GM21825 (cell line): ENCODE results near the gene TAF6L.
"Not testable (repeated sequence)": the region's sequence is repeated elsewhere in the genome, so short reads cannot be mapped to it uniquely, and the experiment has no call there.

Source experiments
- ATAC-seq: cut with Tn5 transposase; IDR thresholded peaks from one replicate; pipeline ENCODE4 v1.9.1; 2021; ENCODE audit warnings: mild to moderate bottlenecking, moderate library complexity; ENCODE audit not compliant: unreplicated experiment

TAF6L gene, protein sequence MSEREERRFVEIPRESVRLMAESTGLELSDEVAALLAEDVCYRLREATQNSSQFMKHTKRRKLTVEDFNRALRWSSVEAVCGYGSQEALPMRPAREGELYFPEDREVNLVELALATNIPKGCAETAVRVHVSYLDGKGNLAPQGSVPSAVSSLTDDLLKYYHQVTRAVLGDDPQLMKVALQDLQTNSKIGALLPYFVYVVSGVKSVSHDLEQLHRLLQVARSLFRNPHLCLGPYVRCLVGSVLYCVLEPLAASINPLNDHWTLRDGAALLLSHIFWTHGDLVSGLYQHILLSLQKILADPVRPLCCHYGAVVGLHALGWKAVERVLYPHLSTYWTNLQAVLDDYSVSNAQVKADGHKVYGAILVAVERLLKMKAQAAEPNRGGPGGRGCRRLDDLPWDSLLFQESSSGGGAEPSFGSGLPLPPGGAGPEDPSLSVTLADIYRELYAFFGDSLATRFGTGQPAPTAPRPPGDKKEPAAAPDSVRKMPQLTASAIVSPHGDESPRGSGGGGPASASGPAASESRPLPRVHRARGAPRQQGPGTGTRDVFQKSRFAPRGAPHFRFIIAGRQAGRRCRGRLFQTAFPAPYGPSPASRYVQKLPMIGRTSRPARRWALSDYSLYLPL

GRCh38 chr11:62771144-62772021 lies at the start of gene TAF6L:
Gene TAF6L (plus strand): TSS chr11:62771396. CDS start chr11:62775784, 4,388 bp downstream.
- peak; percentile 74 for ATAC-seq

- no peak for ATAC-seq
Observed at GRCh38 chr11:62721994-62722393, 49.2 kb upstream of the TAF6L start.

DNA sequence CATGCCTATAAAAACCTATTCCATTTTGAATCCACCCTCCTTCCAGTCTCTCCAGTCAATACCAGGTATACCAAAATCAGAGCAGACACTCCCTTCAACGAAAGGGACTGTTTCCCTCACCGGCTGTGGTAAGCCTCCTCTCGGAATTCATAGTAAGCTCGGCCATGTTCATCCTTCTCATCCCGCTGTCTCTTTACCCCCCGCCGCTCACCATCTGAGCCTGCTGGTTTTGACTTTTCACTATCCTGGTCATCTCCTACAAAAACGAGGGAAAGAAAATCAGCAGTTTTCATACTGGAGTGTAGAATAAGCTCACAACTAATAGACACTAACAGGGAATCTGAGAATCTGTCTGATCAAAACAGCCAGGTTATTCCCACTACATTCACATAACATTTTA lies 47.0 kb upstream of the TAF6L start:
- no peak for ATAC-seq

GRCh38 chr11:62725646-62726045 lies 45.5 kb upstream of the TAF6L start:
- ATAC-seq, result no peak

DNA sequence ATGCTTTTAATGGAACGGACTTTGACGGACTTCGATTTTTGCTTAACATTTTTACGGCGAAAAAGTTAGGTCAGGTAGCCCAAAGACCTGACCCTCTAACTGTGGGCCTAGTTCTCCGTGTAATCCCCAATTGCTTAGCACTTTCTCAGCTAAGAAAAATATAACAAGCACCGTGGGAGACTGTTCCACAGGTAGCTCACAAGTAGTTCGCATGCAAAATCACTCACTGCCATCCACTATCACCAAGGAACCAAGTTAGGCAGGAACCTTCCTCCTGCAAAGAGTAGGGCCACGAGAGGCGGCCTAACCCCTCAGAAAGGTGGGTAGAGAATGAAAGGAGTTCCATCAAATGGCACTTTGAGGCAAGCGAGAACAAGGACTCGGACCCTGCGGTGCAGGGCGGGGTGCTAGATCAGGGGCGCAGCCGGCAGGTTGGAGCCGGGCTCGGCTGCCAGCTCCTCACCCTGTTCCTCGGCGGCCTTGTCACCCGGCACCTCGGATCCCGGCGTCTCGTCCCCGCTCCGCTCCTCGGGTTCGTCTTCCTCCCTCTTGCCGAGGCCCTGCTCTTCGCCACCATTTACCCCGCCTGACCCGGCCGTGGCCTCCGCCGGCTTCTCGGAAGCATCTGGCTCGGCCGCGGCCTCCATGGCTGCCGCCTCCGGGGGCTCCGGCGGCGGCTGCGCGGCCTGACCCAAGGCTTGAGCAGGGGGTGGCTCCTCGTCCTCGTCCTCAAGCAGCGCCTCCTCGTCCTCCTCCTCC lies 44.9 kb upstream of the TAF6L start:
- peak; percentile 0 for ATAC-seq

GRCh38 chr11:62726915-62727164 lies 44.4 kb upstream of the TAF6L start:
- no peak for ATAC-seq

DNA sequence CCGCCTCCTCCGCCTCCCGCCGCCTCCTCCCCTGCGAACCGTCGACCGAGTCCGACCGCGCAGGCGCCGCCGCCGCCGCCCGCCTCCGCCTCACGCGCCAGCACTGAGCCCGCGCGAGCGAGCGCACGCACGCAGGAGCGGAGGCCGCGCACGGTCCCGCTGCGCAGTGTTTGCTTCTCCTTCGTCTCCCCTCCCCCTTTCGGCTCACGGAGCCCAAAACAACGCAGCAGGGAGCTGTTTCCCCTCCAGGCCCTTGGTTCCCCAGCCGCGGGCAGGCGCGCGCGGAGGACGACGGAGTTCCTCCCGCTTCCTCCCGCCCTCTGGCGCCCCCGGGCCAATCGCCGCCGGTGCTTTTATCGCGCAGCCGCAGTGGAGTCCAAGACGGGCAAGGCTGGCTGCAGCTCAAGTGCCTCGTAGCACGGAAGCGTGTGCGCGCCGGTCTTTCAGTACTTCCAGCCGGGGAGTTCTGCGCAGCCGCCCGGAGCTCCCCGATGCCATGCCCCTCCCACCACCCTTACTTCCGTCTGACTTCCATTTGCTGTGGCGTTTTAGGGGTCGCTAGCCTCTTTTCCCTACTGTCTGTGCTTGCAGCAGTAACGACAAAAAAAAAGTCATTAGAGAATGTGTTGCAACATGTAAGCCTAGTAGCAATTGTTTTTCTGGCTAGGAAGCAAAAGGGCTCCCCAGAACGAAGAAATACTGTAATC lies 43.9 kb upstream of the TAF6L start, which contains the start of gene HNRNPUL2:
HNRNPUL2 (minus strand) TSS at position 293 of the 707 bp plus-strand sequence. CDS start 301 bp downstream, outside the sequence.
- ATAC-seq, result peak; percentile 65

GRCh38 chr11:62727872-62728170 lies 43.4 kb upstream of the TAF6L start:
- ATAC-seq, result peak; percentile 52

GRCh38 chr11:62728171-62728988 lies 42.8 kb upstream of the TAF6L start, which contains the start of gene TTC9C:
Gene TTC9C (plus strand): TSS chr11:62728486. CDS start chr11:62728849, 363 bp downstream.
- ATAC-seq, result peak; percentile 27

DNA sequence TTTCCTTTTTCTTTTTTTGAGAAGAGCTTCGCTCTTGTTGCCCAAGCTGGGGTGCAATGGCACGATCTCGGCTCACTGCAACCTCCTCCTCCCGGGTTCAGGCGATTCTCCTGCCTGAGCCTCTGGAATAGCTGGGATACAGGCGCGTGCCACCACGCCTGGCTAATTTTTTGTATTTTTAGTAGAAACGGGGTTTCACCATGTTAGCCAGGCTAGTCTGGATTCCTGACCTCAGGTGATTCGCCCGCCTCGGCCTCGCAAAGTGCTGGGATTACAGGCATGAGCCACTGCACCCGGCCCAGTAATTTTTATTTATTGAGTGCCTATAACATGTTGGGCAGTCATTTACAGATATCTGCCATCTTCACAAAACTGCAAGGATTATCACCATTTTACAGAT lies 41.1 kb upstream of the TAF6L start:
- not testable (repeated sequence) for ATAC-seq

DNA sequence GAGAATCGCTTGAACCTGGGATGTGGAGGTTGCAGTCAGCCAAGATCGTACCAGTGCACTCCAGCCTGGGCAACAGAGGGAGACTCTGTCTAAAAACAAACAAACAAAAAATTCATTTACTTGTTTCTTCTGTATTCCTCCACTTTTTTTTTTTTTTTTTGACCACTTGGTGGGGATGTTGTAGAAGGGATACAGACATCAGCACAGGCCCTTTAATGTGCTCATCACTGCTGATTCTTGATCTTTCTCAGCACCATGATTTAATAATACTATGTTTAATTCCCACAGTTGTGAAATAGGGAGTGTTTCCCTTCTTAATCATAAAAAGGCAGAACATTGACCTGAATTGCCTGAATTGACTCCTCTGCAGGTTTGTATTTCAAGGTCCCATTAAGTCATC lies 38.4 kb upstream of the TAF6L start:
- ATAC-seq, result no peak

- ATAC-seq, result no peak
Observed at GRCh38 chr11:62737196-62737595, 34.0 kb upstream of the TAF6L start.

- no peak for ATAC-seq
Observed at GRCh38 chr11:62747475-62748160, 23.6 kb upstream of the TAF6L start.

- ATAC-seq, result not testable (repeated sequence)
Observed at GRCh38 chr11:62749931-62750330, 21.3 kb upstream of the TAF6L start.

- ATAC-seq, result no peak
Observed at GRCh38 chr11:62752177-62752785, 18.9 kb upstream of the TAF6L start.

DNA sequence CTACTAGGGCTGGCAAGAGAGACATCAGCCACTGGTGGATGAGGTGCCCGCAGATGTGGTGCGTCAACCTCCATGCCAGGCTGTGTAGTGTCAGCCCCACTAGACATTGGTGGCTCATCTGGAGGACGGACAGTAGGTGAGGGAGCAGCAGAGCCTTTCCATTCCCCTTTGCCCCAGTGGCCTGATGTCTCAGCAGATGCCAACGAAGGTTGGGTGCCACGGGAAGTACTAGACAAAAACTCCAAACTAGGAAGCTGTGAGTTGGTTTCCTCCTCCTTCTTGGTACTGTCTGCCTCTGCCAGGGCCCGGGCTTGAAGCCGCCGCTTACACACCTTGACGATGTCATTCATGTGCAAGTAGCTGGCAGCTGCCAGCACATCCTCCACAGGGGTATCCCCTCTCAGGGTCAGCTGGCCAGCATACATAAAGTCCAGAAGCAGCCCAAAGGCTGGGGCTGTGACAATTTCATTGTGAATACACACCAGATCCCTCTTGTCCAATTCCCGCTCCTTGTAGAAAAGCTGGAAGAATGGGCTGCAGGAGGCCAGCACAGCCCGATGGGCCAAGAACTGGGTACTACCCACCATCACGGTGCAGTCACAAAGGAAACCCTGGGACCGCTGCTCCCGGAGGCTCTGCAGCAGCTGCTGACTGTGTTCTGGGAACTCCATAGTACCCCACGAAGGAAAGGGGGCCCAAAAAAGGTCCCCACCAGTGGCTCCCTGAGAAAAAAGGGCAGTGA lies 18.0 kb upstream of the TAF6L start:
- ATAC-seq, result no peak

GRCh38 chr11:62753736-62754603 lies 17.2 kb upstream of the TAF6L start, which contains the start of gene ZBTB3:
Gene ZBTB3 (minus strand): TSS chr11:62754160. CDS start chr11:62753664, 496 bp downstream.
- ATAC-seq, result peak; percentile 89
